ENCODE data around the gene ZPBP2. TPM values are rescaled to one million over a fixed set of nuclear protein-coding genes. Genes with fewer than 3 reads are reported as not detected.
A peak's percentile ranks its signal among the peaks of the same experiment; 100 is the strongest.
"Not testable (repeated sequence)": the region's sequence is repeated elsewhere in the genome, so short reads cannot be mapped to it uniquely, and the experiment has no call there.

Gene ZPBP2
- total RNA-seq, 8 experiments from 2014 or later, result 0.14 TPM; not detected in 7

GRCh38 chr17:39838784-39839183 lies 29.2 kb upstream of the ZPBP2 start:
- H3K27ac ChIP-seq, result no peak overlapping the region
- no peaks in the 10 kb centered on the region for H3K4me1 ChIP-seq (replicated peaks in 1 of 2)
- in situ Hi-C loops (cut with MboI; ENCODE audit: low pct_unique_long_range_greater_than_20kb in 2 of 9, low sequenced_read_pairs in 9 of 9, unreplicated experiment in 9 of 9), result no loop called here
- no peak overlapping the region for H3K4me3 ChIP-seq
- WGBS, 10 experiments, result 0 to 45% (median 25%) methylated on average over 1 of the region's 1 CpG; no CpG with 5 or more reads in 2 of the 10 experiments
- no peak for ATAC-seq (replicated peaks in 6 of 8)

GRCh38 chr17:39841134-39841683 lies 26.8 kb upstream of the ZPBP2 start:
- Histone ChIP-seq H3K4me3 (no peak overlapping the region), H3K27ac (no peak overlapping the region), H3K4me1 (replicated peaks in 1 of 2) (no peaks in the 10 kb centered on the region)
- ATAC-seq (replicated peaks in 6 of 8), result no peak
- in situ Hi-C loops (cut with MboI; ENCODE audit: low pct_unique_long_range_greater_than_20kb in 2 of 9, low sequenced_read_pairs in 9 of 9, unreplicated experiment in 9 of 9), result no loop called here
- 25 to 100% (median 70%) methylated on average over 1 to 2 of the region's 2 CpGs; no CpG with 5 or more reads in 3 of the 10 experiments for WGBS, 10 experiments

GRCh38 chr17:39845052-39845846 lies 22.8 kb upstream of the ZPBP2 start:
- no peak overlapping the region for H3K27ac ChIP-seq
- in situ Hi-C loops (cut with MboI; ENCODE audit: low pct_unique_long_range_greater_than_20kb in 2 of 9, low sequenced_read_pairs in 9 of 9, unreplicated experiment in 9 of 9), result no loop called here
- H3K4me1 ChIP-seq (replicated peaks in 1 of 2), result no peaks in the 10 kb centered on the region
- 31 to 100% (median 75%) methylated on average over 1 to 8 of the region's 8 CpGs for WGBS, 10 experiments
- H3K4me3 ChIP-seq, result no peak overlapping the region
- ATAC-seq (replicated peaks in 6 of 8), result no peak

- no peak overlapping the region for H3K4me3 ChIP-seq
- in situ Hi-C loops (cut with MboI; ENCODE audit: low pct_unique_long_range_greater_than_20kb in 2 of 9, low sequenced_read_pairs in 9 of 9, unreplicated experiment in 9 of 9), result no loop called here
- no peak for ATAC-seq (replicated peaks in 6 of 8)
- H3K4me1 ChIP-seq (replicated peaks in 1 of 2), result no peaks in the 10 kb centered on the region
- H3K27ac ChIP-seq, result no peak overlapping the region
- 44 to 70% (median 55%) methylated on average over 4 of the region's 4 CpGs for WGBS, 10 experiments
Measured at GRCh38 chr17:39846205-39846604, 21.8 kb upstream of the ZPBP2 start.

- WGBS, 10 experiments, result 46 to 100% (median 88%) methylated on average over 1 to 4 of the region's 4 CpGs; no CpG with 5 or more reads in 2 of the 10 experiments
- H3K27ac ChIP-seq, result no peak overlapping the region
- in situ Hi-C loops (cut with MboI; ENCODE audit: low pct_unique_long_range_greater_than_20kb in 2 of 9, low sequenced_read_pairs in 9 of 9, unreplicated experiment in 9 of 9), result no loop called here
- H3K4me1 ChIP-seq (replicated peaks in 1 of 2), result no peaks in the 10 kb centered on the region
- no peak overlapping the region for H3K4me3 ChIP-seq
- ATAC-seq (replicated peaks in 6 of 8), result no peak
Measured at GRCh38 chr17:39848600-39848999, 19.4 kb upstream of the ZPBP2 start.

- H3K4me3 ChIP-seq; ATAC-seq (replicated peaks in 6 of 8); H3K27ac ChIP-seq; H3K4me1 ChIP-seq (replicated peaks in 1 of 2); in situ Hi-C loops (cut with MboI; ENCODE audit: low pct_unique_long_range_greater_than_20kb in 2 of 9, low sequenced_read_pairs in 9 of 9, unreplicated experiment in 9 of 9): not testable (repeated sequence)
Measured at GRCh38 chr17:39850186-39850585, 17.8 kb upstream of the ZPBP2 start.

- Histone ChIP-seq H3K4me1 (replicated peaks in 1 of 2) (no peaks in the 10 kb centered on the region), H3K4me3 (no peak overlapping the region), H3K27ac (no peak overlapping the region)
- in situ Hi-C loops (cut with MboI; ENCODE audit: low pct_unique_long_range_greater_than_20kb in 2 of 9, low sequenced_read_pairs in 9 of 9, unreplicated experiment in 9 of 9), result no loop called here
- no peak for ATAC-seq (replicated peaks in 6 of 8)
- 0 to 62% (median 33%) methylated on average over 1 to 3 of the region's 3 CpGs; no CpG with 5 or more reads in 2 of the 10 experiments for WGBS, 10 experiments
Measured at GRCh38 chr17:39852239-39852638, 15.8 kb upstream of the ZPBP2 start.

GRCh38 chr17:39854909-39855308 lies 13.1 kb upstream of the ZPBP2 start:
- in situ Hi-C loops (cut with MboI; ENCODE audit: low pct_unique_long_range_greater_than_20kb in 2 of 9, low sequenced_read_pairs in 9 of 9, unreplicated experiment in 9 of 9), result no loop called here
- Histone ChIP-seq H3K4me3 (no peak overlapping the region), H3K27ac (no peak overlapping the region), H3K4me1 (replicated peaks in 1 of 2) (no peaks in the 10 kb centered on the region)
- ATAC-seq (replicated peaks in 6 of 8), result no peak
- WGBS, 10 experiments, result 14 to 100% (median 58%) methylated on average over 1 to 2 of the region's 2 CpGs; no CpG with 5 or more reads in 1 of the 10 experiments

- H3K27ac ChIP-seq; H3K4me3 ChIP-seq; ATAC-seq (replicated peaks in 6 of 8); in situ Hi-C loops (cut with MboI; ENCODE audit: low pct_unique_long_range_greater_than_20kb in 2 of 9, low sequenced_read_pairs in 9 of 9, unreplicated experiment in 9 of 9); H3K4me1 ChIP-seq (replicated peaks in 1 of 2): not testable (repeated sequence)
- WGBS, 10 experiments, result 21 to 100% (median 76%) methylated on average over 1 to 8 of the region's 9 CpGs; no CpG with 5 or more reads in 1 of the 10 experiments
Measured at GRCh38 chr17:39855911-39856649, 11.9 kb upstream of the ZPBP2 start.

GRCh38 chr17:39861235-39861634 lies 6.8 kb upstream of the ZPBP2 start:
- 38 to 86% (median 58%) methylated on average over 3 to 5 of the region's 5 CpGs; no CpG with 5 or more reads in 3 of the 10 experiments for WGBS, 10 experiments
- H3K4me3 ChIP-seq, result no peak overlapping the region
- in situ Hi-C loops (cut with MboI; ENCODE audit: low pct_unique_long_range_greater_than_20kb in 2 of 9, low sequenced_read_pairs in 9 of 9, unreplicated experiment in 9 of 9), result no loop called here
- no peak overlapping the region for H3K27ac ChIP-seq
- H3K4me1 ChIP-seq (replicated peaks in 1 of 2), result peaks cover 0 to 4% of the 10 kb centered on the region in 2 donors
- no peak for ATAC-seq (replicated peaks in 6 of 8)

GRCh38 chr17:39863244-39863917 lies 4.6 kb upstream of the ZPBP2 start:
- in situ Hi-C loops (cut with MboI; ENCODE audit: low pct_unique_long_range_greater_than_20kb in 2 of 9, low sequenced_read_pairs in 9 of 9, unreplicated experiment in 9 of 9), result no loop called here
- Histone ChIP-seq H3K4me1 (replicated peaks in 1 of 2) (peaks cover 0 to 4% of the 10 kb centered on the region in 2 donors), H3K27ac (no peak overlapping the region), H3K4me3 (no peak overlapping the region)
- ATAC-seq (replicated peaks in 6 of 8), result no peak
- WGBS, 10 experiments, result 50 to 94% (median 60%) methylated on average over 2 to 7 of the region's 7 CpGs

GRCh38 chr17:39863918-39864746 lies 3.9 kb upstream of the ZPBP2 start, which contains the start of gene IKZF3:
TSS of gene IKZF3 (minus strand) at chr17:39864312. CDS start at chr17:39864126, 186 bp downstream.
- WGBS, 10 experiments, result 0 to 23% (median 7%) methylated on average over 1 to 50 of the region's 50 CpGs; no CpG with 5 or more reads in 2 of the 10 experiments
- peak; percentile 71 to 99 (median 92) for ATAC-seq (replicated peaks in 6 of 8)
- peaks cover 0 to 4% of the 10 kb centered on the region in 2 donors for H3K4me1 ChIP-seq (replicated peaks in 1 of 2)
- in situ Hi-C loops (cut with MboI; ENCODE audit: low pct_unique_long_range_greater_than_20kb in 2 of 9, low sequenced_read_pairs in 9 of 9, unreplicated experiment in 9 of 9), result no loop called here
- H3K4me3 ChIP-seq, result no peak within 1 kb of the TSS
- no peak within 1 kb of the TSS for H3K27ac ChIP-seq

All from motor neuron (in vitro differentiated cells).